HG03571 (cell line): ENCODE measurements around the gene L1CAM.

Experiments used
- ATAC-seq: cut with Tn5 transposase; IDR thresholded peaks from one replicate; pipeline ENCODE4 v1.9.1; 2021; ENCODE audit not compliant: unreplicated experiment

L1CAM gene

GRCh38 chrX:153878969-153879653 is 6.9 kb downstream of the L1CAM start:
- no peak for ATAC-seq

GRCh38 chrX:153878345-153878744 is 7.6 kb downstream of the L1CAM start:
- no peak for ATAC-seq

GRCh38 chrX:153877571-153878261 is 8.3 kb downstream of the L1CAM start:
- ATAC-seq = no peak

- ATAC-seq = no peak
Measured at GRCh38 chrX:153876112-153876491, 9.9 kb downstream of the L1CAM start.

GRCh38 chrX:153875391-153876111 is 10.4 kb downstream of the L1CAM start:
- no peak for ATAC-seq

- no peak for ATAC-seq
Measured at GRCh38 chrX:153874366-153875125, 11.4 kb downstream of the L1CAM start.

- ATAC-seq = no peak
Measured at GRCh38 chrX:153874085-153874365, 11.9 kb downstream of the L1CAM start.

GRCh38 chrX:153873282-153874084 is 12.5 kb downstream of the L1CAM start:
- no peak for ATAC-seq

- no peak for ATAC-seq
Measured at GRCh38 chrX:153871946-153872878, 13.8 kb downstream of the L1CAM start.

- no peak for ATAC-seq
Measured at GRCh38 chrX:153871451-153871850, 14.5 kb downstream of the L1CAM start.

- ATAC-seq = no peak
Measured at GRCh38 chrX:153870791-153871360, 15.1 kb downstream of the L1CAM start.

- ATAC-seq = no peak
Measured at GRCh38 chrX:153870288-153870690, 15.7 kb downstream of the L1CAM start.

GRCh38 chrX:153869473-153870287 is 16.3 kb downstream of the L1CAM start:
- no peak for ATAC-seq

GRCh38 chrX:153868576-153869472 is 17.1 kb downstream of the L1CAM start:
- ATAC-seq = no peak

- no peak for ATAC-seq
Measured at GRCh38 chrX:153867671-153868070, 18.3 kb downstream of the L1CAM start.

GRCh38 chrX:153867139-153867538 is 18.8 kb downstream of the L1CAM start:
- ATAC-seq = no peak

GRCh38 chrX:153866302-153867019 is 19.5 kb downstream of the L1CAM start:
- ATAC-seq = no peak
